ENCODE measurements around the gene TPRN.
A peak's percentile ranks its signal among the peaks of the same experiment; 100 is the strongest.
"Not testable (repeated sequence)": the region's sequence is repeated elsewhere in the genome, so short reads cannot be mapped to it uniquely, and the experiment has no call there.

Gene TPRN

GRCh38 chr9:137200311-137201204 lies at the start of gene TPRN:
Gene TPRN (minus strand): TSS chr9:137200741. CDS start chr9:137200711, 30 bp downstream.
- peak; percentile 96 for DNase-seq

- DNase-seq = no peak
Measured at GRCh38 chr9:137247916-137248175, 47.3 kb upstream of the TPRN start.

- no peak for DNase-seq
Measured at GRCh38 chr9:137247135-137247915, 46.8 kb upstream of the TPRN start.

- DNase-seq = no peak
Measured at GRCh38 chr9:137245450-137246421, 45.2 kb upstream of the TPRN start.

GRCh38 chr9:137244486-137245449 lies 44.2 kb upstream of the TPRN start:
- no peak for DNase-seq

- DNase-seq = no peak
Measured at GRCh38 chr9:137243626-137244485, 43.3 kb upstream of the TPRN start.

GRCh38 chr9:137243266-137243625 lies 42.7 kb upstream of the TPRN start:
- DNase-seq = not testable (repeated sequence)

GRCh38 chr9:137242269-137243203 lies 42.0 kb upstream of the TPRN start:
- DNase-seq = no peak

GRCh38 chr9:137241490-137242268 lies 41.1 kb upstream of the TPRN start:
- DNase-seq = peak; percentile 64

GRCh38 chr9:137240841-137241489 lies 40.4 kb upstream of the TPRN start, which contains the start of gene TUBB4B:
Gene TUBB4B (plus strand): TSS chr9:137241287. CDS start chr9:137241361, 74 bp downstream.
- DNase-seq = peak; percentile 94

GRCh38 chr9:137240318-137240840 lies 39.8 kb upstream of the TPRN start:
- DNase-seq = peak; percentile 65

- not testable (repeated sequence) for DNase-seq
Measured at GRCh38 chr9:137239541-137240200, 39.1 kb upstream of the TPRN start.

- no peak for DNase-seq
Measured at GRCh38 chr9:137237759-137238726, 37.5 kb upstream of the TPRN start.

GRCh38 chr9:137236936-137237421 lies 36.4 kb upstream of the TPRN start:
- DNase-seq = no peak

- peak; percentile 90 for DNase-seq
Measured at GRCh38 chr9:137236238-137236935, 35.8 kb upstream of the TPRN start.
